HG02852 (cell line): ENCODE measurements around the gene AS3MT.
"Not testable (repeated sequence)": the region's sequence is repeated elsewhere in the genome, so short reads cannot be mapped to it uniquely, and the experiment has no call there.

Experiments used
- ATAC-seq: cut with Tn5 transposase; IDR thresholded peaks from one replicate; pipeline ENCODE4 v1.9.1; 2021; ENCODE audit warnings: mild to moderate bottlenecking, moderate library complexity; ENCODE audit not compliant: unreplicated experiment

AS3MT gene

GRCh38 chr10:102869258-102870198 is at the start of gene AS3MT:
Gene AS3MT (plus strand): TSS chr10:102869470. CDS start chr10:102869593, 123 bp downstream.
- ATAC-seq: no peak

DNA sequence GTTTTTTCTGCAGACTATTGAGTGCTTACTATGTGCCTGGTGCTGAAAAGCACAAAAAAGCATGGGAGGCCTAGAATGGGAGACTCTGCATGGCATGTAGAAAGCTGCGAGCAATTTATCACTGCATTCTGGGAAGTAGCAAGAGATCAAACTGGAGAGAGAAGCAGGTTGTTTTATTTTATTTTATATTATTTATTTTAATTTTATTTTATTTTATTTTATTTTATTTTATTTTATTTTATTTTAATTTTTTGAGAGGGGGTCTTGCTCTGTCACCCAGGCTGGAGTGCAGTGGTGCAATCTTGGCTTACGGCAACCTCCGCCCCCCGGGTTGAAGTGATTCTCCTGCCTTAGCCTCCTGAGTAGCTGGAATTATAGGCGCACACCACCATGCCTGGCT is 49.3 kb upstream of the AS3MT start:
- ATAC-seq: not testable (repeated sequence)

GRCh38 chr10:102822222-102822621 is 47.0 kb upstream of the AS3MT start:
- ATAC-seq: no peak

GRCh38 chr10:102824664-102825063 is 44.6 kb upstream of the AS3MT start:
- ATAC-seq: no peak

DNA sequence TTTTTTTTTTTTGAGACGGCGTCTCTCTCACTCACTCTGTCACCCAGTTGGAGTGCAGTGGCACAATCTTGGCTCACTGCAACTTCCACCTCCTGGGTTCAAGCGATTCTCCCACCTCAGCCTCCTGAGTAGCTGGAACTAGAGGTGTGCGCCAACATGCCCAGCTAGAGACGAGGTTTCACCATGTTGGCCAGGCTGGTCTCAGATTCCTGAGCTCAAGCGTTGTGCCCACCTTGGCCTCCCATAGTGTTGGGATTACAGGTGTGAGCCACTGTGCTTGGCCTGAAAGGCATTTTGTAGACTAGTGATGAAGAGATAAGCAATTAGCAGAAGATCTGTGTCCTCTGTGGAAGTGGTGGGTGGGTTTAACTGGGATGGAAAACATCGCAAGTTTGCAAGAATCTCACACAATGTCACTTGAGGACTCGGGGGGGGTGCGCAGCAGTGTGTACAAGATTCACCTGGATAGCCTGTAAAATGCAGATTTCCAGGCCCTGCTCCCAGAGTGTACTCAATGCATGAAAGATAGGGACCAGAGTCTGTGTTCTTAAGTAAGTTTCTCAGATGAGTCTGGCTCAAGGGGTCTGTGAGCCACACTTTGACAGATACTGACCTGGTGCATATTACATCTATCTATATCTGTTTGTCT is 43.0 kb upstream of the AS3MT start:
- ATAC-seq: no peak

- ATAC-seq: no peak
Measured at GRCh38 chr10:102827597-102827975, 41.7 kb upstream of the AS3MT start.

- ATAC-seq: no peak
Measured at GRCh38 chr10:102831322-102832071, 37.8 kb upstream of the AS3MT start.

DNA sequence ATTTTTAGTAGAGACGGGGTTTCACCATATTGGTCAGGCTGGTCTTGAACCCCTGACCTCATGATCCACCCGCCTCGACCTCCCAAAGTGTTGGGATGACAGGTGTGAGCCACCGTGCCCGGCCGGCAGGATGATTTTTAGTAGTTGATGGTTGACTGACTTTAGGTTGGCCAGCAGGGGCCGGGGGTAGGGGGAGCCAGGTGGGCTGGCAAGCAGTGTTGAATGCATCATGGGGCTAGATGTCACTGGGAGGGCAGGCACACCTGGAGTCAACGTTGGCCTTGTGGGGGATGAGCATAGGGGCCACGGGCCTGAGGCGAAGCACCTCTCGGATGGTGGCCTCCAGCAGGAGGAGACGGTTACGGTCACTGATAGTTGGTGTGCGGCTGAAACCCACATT is 37.0 kb upstream of the AS3MT start:
- no peak for ATAC-seq

- no peak for ATAC-seq
Measured at GRCh38 chr10:102832987-102833386, 36.3 kb upstream of the AS3MT start.

DNA sequence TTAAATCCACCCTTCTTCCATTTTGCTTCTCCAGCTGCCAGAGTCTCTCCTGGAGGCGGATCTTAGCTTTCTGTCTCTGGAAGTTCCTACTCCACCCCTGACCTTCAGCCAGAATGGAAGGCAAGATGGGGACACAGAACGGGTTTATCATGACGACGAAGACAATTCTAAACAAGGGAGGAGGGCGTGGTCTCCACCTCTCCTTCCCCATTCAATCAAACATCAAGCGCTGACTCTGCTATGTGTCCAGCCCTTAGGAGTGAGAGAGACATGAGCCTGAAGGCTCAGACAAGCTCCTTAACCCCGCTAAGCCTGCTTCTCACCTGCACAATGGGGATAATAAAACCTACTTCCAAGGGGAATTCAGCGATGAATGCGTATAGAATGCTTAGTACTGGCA is 35.1 kb upstream of the AS3MT start:
- ATAC-seq: no peak

DNA sequence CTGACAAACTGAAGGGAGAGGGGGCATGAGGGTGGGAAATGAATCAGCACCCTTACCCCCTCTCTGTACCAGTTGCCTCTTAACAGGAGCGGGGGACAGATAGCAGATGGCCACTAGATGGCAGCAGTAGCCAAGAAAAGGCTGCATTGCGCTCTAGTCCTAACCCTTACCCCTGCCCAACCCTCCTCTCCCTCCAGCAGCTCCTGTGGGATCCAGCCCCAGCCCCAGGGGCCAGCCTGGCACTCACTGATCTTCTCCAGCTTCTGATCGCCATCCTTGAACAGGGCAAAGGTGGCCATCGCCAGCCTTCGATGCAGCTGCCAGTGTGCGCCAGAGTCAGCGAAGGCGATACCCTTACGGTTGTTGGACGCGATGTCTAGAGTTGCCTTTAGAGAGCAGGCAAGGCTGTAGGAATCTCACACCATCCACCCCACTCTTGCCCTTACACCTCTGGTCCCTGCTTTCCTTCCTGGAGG is 34.2 kb upstream of the AS3MT start:
- no peak for ATAC-seq

DNA sequence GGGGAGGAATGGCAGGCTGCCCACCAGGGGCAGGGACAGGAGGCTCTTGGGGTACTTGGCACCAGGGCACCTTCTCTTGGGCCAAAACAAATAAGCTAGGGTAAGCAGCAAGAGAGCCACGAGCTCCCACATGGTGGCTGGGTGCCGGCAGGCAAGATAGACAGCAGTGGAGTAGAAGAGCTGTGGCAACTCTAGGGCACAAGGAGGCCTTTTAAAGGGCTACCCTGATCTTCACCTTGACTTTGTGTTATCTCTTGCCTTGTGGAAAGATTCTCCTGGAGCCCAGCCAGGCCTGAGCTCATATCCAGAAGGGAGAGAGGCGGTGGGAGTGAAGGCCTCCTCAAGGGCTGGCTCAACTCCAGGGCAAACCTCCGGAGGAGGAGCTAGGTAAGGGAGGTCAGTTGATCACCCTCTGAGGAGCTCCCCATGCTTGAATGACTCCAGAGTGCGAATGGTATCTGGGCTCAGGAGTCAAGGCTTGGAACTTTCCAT is 32.0 kb upstream of the AS3MT start, which contains the start of gene CYP17A1:
Gene CYP17A1, minus strand, starts transcription at position 184 of the 492 bp plus-strand sequence. Its CDS starts 52 bp downstream, at position 132.
- ATAC-seq: no peak

GRCh38 chr10:102838276-102838927 is 30.9 kb upstream of the AS3MT start:
- ATAC-seq: not testable (repeated sequence)

GRCh38 chr10:102841827-102842345 is 27.4 kb upstream of the AS3MT start:
- ATAC-seq: no peak

DNA sequence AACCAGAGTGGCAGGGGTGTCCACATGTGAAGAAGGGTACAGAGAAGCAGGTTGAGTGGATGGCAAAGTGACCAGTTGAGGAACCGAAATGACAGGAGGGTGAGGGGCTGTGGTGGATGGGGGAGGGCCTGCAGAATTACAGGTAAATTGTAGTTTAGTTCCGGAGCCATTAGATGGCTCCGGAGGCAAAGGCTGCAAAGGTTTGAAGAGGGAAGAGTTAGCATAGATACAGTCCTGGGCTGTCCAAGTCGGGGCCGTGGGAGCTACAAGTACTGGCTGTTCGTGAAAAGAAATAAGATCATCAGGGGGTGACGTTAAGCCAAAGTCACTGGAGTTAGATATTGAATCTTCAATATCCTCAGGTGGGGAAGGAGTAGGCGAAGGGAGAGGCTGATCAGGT is 26.1 kb upstream of the AS3MT start:
- ATAC-seq: not testable (repeated sequence)

DNA sequence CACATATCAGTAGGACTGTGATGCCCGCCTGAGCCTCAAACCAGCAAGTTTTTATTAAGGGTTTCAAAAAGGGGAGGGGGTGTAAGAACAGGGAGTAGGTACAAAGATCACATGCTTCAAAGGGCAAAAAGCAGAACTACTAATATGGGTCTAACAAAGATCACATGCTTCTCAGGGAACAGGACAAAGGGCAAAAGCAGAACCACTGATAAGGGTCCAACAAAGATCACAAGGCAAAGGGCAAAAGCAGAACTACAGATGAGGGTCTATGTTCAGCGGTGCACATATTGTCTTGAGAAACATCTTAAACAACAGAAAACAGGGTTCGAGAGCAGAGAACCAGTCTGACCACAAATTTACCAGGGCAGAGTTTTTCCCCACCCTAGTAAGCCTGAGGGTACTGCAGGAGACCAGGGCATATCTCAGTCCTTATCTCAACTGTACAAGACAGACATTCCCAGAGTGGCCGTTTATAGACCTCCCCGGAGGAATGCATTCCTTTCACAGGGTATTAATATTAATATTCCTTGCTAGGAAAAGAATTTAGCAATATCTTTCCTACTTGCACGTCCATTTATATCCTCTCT is 25.0 kb upstream of the AS3MT start:
- ATAC-seq: not testable (repeated sequence)

GRCh38 chr10:102845352-102845902 is 23.8 kb upstream of the AS3MT start:
- no peak for ATAC-seq

- ATAC-seq: no peak
Measured at GRCh38 chr10:102850025-102850518, 19.2 kb upstream of the AS3MT start.

DNA sequence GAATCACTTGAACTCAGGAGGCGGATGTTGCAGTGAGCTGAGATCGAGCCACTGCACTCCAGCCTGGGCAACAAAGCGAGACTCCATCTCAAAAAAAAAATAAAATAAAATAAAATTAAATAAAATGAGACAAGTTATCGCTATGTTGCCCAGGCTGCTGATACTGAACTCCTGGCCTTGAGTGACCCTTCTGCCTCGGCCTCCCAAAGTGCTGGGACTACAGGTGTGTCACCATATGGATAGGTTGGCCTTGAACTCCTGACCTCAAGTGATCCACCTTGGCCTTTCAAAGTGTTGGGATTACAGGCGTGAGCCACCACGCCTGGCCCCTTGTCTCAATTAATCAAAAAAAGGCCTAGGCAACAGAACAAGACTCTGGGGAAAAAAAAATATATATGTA is 16.0 kb upstream of the AS3MT start:
- ATAC-seq: not testable (repeated sequence)
